OCI-LY3 (cell line): ENCODE data around the gene KRT35.

Experiments used
- CTCF ChIP-seq: fragments of 200-600, 300-600 bp; sonication (generic); IDR thresholded peaks from 2 replicates; pipeline ENCODE4 v1.5.1; 2014; ENCODE audit warnings: antibody characterized with exemption, low read length, low read depth
- EZH2phosphoT487 ChIP-seq: fragments of 200-600 bp; shearing (Covaris generic); IDR thresholded peaks from 2 replicates; pipeline ENCODE4 v1.6.1; 2018; ENCODE audit warnings: antibody characterized with exemption, mixed run types, low read depth

DNA sequence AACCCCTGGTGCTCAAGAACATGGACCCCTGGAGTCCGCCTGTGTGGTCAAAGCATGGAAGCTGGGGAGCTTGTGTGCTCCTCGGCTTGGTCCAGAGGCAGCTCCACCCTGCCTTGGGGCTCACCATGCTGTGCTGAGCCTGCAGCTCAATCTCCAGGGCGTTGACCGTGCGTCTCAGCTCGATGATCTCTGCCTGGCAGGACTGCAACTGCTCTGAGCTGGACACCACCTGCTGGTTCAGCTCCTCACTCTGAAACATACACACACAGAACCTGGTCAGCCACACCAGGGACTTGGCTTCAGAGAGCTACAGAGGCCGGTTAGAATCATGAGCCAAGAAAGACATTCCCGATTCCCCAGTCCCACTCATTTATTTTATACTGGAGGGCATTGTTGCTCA is 2.7 kb downstream of the KRT35 start:
- TF ChIP-seq EZH2phosphoT487 (no peak), CTCF (no peak)
